ENCODE results near the gene BTG1. TPM values are rescaled to one million over a fixed set of nuclear protein-coding genes. Genes with fewer than 3 reads are reported as not detected.

The BTG1 gene
- total RNA-seq, 1 experiment from 2014 or later: 32.7 TPM

GRCh38 chr12:92139634-92140150, 6.0 kb downstream of the BTG1 start:
- Histone ChIP-seq H3K27me3 (ENCODE audit: insufficient read depth, low read length) (no peaks in the 10 kb centered on the region), H3K14ac (ENCODE audit: insufficient read depth, low read length) (no peak overlapping the region), H3T11ph (ENCODE audit: low read length) (no peak overlapping the region), H2BK15ac (ENCODE audit: low read depth, low read length) (no peak overlapping the region), H2BK120ac (ENCODE audit: low read depth, low read length, poor library complexity, severe bottlenecking) (no peak overlapping the region), H3K23me2 (ENCODE audit: insufficient read length, low read depth, low read length, poor library complexity, severe bottlenecking) (peaks cover 7% of the 10 kb centered on the region), H2BK12ac (ENCODE audit: insufficient read length, low read depth, low read length) (no peak overlapping the region), H2AK5ac (ENCODE audit: insufficient read length, low read length) (no peak overlapping the region), H3K79me2 (ENCODE audit: insufficient read depth, low read length) (peaks cover 48% of the 10 kb centered on the region; the same call in 1 of the 2 replicates), H3K18ac (ENCODE audit: insufficient read length, low read depth, low read length) (no peak overlapping the region), H3K4ac (ENCODE audit: low read depth, low read length) (no peak overlapping the region), H2BK20ac (ENCODE audit: low read depth, low read length, poor library complexity, severe bottlenecking) (no peak overlapping the region), H4K20me1 (ENCODE audit: control insufficient read depth, insufficient read depth, insufficient read length) (no peaks in the 10 kb centered on the region), H4K91ac (ENCODE audit: insufficient read length, low read depth, low read length) (no peak overlapping the region), H4K5ac (ENCODE audit: insufficient read length, low read depth, low read length) (no peak overlapping the region), H4K8ac (replicated peaks; ENCODE audit: insufficient read length, low read depth, low read length) (no peak overlapping the region), H2AFZ (ENCODE audit: low read length) (no peak overlapping the region), H3K23ac (ENCODE audit: insufficient read length, low read depth, low read length) (no peak overlapping the region), H3K27ac (ENCODE audit: insufficient read length, low read depth, low read length) (no peak overlapping the region), H3K4me1 (ENCODE audit: insufficient read depth, low read length) (peaks cover 14% of the 10 kb centered on the region), H3K56ac (ENCODE audit: insufficient read length, low read depth, low read length) (no peak overlapping the region), H3K9me3 (ENCODE audit: control insufficient read depth, low read depth, low read length) (no peaks in the 10 kb centered on the region), H3K4me2 (ENCODE audit: insufficient read depth, insufficient read length, low read length) (peak overlapping the region; percentile 8), H3K9ac (ENCODE audit: extremely low read depth, insufficient read length, low read length) (no peak overlapping the region), H2BK5ac (ENCODE audit: insufficient read length, low read length) (no peak overlapping the region), H3K79me1 (ENCODE audit: insufficient read depth, low read depth, low read length, poor library complexity, severe bottlenecking) (no peaks in the 10 kb centered on the region)
- Mint-ChIP-seq H3K36me3 (ENCODE audit: insufficient read depth in 1 of 3, low read depth in 3 of 3) (peaks cover 16 to 49% (median 34%) of the 10 kb centered on the region in 3 experiments), H3K27me3 (ENCODE audit: low read depth) (no peaks in the 10 kb centered on the region), H3K4me1 (peaks cover 77 to 80% of the 10 kb centered on the region in 2 experiments), H3K9me3 (peaks cover 0 to 5% of the 10 kb centered on the region in 2 experiments; a peak in 2 of 5 replicates), H3K4me3 (peak overlapping the region; percentile 89 to 98), H3K27ac (peak overlapping the region; percentile 29 to 54 (median 38); a peak in 6 of 7 replicates)
- no CpG with 5 or more reads among the region's 2 CpGs for WGBS (ENCODE audit: extremely low coverage, insufficient read length, low lambda C conversion rate)
- no peak for DNase-seq
- TF ChIP-seq, protein P1, sequence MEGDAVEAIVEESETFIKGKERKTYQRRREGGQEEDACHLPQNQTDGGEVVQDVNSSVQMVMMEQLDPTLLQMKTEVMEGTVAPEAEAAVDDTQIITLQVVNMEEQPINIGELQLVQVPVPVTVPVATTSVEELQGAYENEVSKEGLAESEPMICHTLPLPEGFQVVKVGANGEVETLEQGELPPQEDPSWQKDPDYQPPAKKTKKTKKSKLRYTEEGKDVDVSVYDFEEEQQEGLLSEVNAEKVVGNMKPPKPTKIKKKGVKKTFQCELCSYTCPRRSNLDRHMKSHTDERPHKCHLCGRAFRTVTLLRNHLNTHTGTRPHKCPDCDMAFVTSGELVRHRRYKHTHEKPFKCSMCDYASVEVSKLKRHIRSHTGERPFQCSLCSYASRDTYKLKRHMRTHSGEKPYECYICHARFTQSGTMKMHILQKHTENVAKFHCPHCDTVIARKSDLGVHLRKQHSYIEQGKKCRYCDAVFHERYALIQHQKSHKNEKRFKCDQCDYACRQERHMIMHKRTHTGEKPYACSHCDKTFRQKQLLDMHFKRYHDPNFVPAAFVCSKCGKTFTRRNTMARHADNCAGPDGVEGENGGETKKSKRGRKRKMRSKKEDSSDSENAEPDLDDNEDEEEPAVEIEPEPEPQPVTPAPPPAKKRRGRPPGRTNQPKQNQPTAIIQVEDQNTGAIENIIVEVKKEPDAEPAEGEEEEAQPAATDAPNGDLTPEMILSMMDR (conservative IDR thresholded peaks at IDR 0.05): no peak
